ENCODE measurements around the gene FMNL1.

FMNL1 gene

DNA sequence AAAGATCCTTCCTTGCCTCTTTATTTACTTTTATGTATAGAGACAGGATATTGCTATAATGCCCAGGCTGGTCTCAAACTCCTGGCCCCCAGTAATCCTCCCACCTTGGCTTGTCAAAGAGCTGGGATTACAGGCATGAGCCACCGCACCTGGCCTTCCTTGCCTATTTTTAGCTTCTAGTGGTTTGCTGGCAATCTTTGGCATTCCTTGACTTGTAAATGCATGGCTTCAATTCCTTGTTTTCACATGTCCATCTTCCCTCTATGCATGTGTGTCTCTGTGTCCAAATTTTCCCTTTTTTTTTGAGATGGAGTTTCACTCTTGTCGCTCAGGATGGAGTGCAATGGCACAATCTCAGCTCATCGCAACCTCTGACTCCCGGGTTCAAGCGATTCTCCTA is 37.5 kb upstream of the FMNL1 start:
- DNase-seq (ENCODE audit: low read depth): no peak
- TF ChIP-seq, protein P1, sequence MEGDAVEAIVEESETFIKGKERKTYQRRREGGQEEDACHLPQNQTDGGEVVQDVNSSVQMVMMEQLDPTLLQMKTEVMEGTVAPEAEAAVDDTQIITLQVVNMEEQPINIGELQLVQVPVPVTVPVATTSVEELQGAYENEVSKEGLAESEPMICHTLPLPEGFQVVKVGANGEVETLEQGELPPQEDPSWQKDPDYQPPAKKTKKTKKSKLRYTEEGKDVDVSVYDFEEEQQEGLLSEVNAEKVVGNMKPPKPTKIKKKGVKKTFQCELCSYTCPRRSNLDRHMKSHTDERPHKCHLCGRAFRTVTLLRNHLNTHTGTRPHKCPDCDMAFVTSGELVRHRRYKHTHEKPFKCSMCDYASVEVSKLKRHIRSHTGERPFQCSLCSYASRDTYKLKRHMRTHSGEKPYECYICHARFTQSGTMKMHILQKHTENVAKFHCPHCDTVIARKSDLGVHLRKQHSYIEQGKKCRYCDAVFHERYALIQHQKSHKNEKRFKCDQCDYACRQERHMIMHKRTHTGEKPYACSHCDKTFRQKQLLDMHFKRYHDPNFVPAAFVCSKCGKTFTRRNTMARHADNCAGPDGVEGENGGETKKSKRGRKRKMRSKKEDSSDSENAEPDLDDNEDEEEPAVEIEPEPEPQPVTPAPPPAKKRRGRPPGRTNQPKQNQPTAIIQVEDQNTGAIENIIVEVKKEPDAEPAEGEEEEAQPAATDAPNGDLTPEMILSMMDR (IDR thresholded peaks at IDR 0.05; ENCODE audit: low read length, missing control alignments): no peak
- no peak overlapping the region for H3K4me3 ChIP-seq (replicated peaks; ENCODE audit: low read depth, low read length)

DNA sequence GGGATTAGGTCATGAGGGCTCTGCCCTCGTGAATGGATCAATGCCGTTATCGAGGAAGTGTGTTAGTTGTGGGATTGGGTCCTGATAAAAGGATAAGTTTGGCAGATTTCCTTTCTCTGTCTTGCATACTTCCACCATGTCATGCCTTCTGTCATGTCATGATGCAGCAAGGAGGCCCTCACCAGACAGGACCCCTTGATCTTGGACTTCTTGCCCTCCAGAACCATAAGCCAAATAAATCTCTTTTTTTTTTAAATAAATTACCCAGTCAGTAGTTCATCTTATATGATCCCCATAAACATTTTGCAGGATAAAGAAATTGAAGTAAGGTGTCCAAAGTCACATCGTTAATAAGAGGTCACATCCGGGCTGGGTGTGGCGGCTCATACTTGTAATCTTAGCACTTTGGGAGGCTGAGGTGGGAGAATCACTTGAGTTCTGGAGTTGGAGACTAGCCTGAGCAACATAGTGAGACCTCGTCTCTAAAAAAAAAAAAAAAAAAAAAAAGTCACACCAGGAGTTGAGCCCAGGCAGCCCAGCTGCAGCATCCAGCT is 34.8 kb upstream of the FMNL1 start:
- TF ChIP-seq, protein P1 (IDR thresholded peaks at IDR 0.05; ENCODE audit: low read length, missing control alignments): no peak
- DNase-seq (ENCODE audit: low read depth): no peak
- H3K4me3 ChIP-seq (replicated peaks; ENCODE audit: low read depth, low read length): no peak overlapping the region

DNA sequence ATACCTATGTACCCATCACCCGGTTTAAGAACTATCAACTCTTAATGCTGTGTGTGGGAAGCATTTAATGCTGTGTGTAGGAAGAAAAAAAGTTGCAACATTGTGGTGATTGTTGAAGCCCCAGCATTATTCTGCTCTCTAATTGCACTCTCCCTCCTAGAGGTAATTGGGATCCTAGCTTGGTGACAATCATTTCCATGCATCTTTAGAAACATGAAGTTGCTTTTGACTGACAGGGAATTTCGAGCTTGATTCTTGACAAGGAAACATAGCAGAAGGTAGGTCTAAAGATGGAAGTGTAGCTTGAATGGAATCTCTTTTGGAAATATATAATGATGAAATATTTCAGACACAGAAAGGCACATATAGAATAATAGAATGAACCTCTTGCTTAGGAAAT is 32.7 kb upstream of the FMNL1 start:
- TF ChIP-seq, protein P1 (IDR thresholded peaks at IDR 0.05; ENCODE audit: low read length, missing control alignments): no peak
- no peak for DNase-seq (ENCODE audit: low read depth)
- no peak overlapping the region for H3K4me3 ChIP-seq (replicated peaks; ENCODE audit: low read depth, low read length)

DNA sequence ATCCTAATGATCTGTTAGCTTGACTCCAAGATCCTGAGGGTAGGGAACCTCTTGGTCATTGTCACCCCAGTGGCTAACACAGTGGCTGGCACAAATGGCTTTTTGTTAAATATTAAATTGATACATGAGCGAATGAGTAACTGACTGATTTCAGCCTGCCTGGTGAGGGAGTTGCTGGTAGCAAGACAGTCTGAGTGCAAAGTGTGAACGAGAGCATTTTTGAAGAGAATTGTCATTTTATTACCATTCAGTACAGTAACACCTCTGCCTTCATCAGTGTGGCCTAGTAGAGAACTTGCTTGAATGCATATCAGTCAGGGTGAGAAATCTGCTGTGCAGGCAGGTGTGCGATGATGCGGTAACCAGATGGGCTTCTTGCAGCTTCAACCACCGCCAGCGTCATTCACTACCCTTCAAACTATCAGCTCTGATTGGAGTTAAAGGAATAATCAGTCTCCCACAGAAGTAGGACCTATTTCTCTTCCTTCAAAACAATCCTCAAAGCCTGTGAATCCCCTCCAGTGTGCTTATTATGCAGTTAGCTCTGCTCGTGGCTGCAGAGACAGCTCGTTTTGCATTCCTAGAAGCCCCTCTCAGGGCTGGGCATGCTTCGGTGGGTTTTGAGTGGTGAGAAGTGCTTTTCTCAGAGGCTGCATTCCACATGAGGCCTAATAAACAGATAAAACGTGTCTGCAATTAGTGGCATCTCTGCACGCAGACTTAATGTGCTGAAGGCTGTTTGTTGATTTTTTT is 31.0 kb upstream of the FMNL1 start:
- TF ChIP-seq, protein P1 (IDR thresholded peaks at IDR 0.05; ENCODE audit: low read length, missing control alignments): no peak
- no peak for DNase-seq (ENCODE audit: low read depth)

DNA sequence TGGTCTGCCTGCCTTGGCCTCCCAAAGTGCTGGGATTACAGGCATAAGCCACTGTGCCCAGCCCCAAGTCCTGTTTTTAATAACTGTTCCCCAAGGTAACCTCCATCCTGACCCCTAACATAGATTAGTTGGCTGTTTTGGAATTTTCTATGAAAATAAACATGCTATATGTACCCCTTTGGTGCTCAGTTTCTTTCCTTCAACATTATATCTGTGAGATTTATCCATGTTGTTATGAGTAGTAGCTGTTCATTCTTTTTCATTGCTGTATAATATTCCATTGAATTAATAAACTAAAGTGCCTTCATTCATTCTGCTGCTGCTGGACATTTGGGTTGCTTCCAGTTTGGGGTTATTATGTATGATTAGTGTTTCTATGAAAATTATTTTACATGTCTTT is 26.3 kb upstream of the FMNL1 start:
- H3K4me3 ChIP-seq (replicated peaks; ENCODE audit: low read depth, low read length): no peak overlapping the region
- TF ChIP-seq, protein P1 (IDR thresholded peaks at IDR 0.05; ENCODE audit: low read length, missing control alignments): no peak
- no peak for DNase-seq (ENCODE audit: low read depth)

More for the DNA sequence above, 31.0 kb upstream of the FMNL1 start:
- H3K4me3 ChIP-seq (replicated peaks; ENCODE audit: low read depth, low read length): no peak overlapping the region

DNA sequence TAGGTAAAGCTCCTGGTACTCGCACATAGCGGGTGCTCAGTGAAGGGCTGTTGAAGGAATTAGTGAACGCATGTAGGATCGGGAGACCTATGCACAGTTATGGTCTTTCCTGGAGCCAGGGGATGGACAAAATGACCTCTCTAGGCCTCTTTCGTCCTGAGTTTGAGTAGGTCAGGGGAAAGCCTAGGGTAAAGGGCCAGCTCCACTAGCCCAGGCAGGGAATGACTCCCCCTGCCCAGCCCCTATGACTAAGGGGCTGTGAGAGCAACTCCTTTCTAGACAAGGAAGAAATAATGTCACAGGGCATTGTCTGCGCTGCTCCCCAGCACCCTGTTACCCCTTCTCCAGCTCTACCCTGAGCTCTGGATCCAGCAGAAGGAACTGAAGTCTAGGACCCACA is 24.6 kb upstream of the FMNL1 start:
- H3K4me3 ChIP-seq (replicated peaks; ENCODE audit: low read depth, low read length): no peak overlapping the region
- DNase-seq (ENCODE audit: low read depth): no peak
- TF ChIP-seq, protein P1 (IDR thresholded peaks at IDR 0.05; ENCODE audit: low read length, missing control alignments): no peak

Measured in fibroblast of pulmonary artery (primary cell).